Colonic mucosa (tissue), 4 donors: Measurements from ENCODE around the gene NAP1L4. TPM values are rescaled to one million over a fixed set of nuclear protein-coding genes. Genes with fewer than 3 reads are reported as not detected.

Source experiments
- DNase-seq: peaks from one replicate; pipeline ENCODE4 v3.0.0-alpha.2; 2020
- H3K27ac ChIP-seq: fragments of 200-600 bp; one replicate; pipeline ENCODE4 v1.8.0; 2021
- H3K27me3 ChIP-seq: fragments of 200-600 bp; one replicate; pipeline ENCODE4 v1.8.0; 2021
- H3K36me3 ChIP-seq: fragments of 200-600 bp; one replicate; pipeline ENCODE4 v1.8.0; 2021
- H3K4me1 ChIP-seq: fragments of 200-600 bp; one replicate; pipeline ENCODE4 v1.8.0; 2021; ENCODE audit warnings: mild to moderate bottlenecking
- H3K4me3 ChIP-seq: fragments of 200-600 bp; one replicate; pipeline ENCODE4 v1.8.0; 2021
- H3K9ac ChIP-seq, 2 donors: one replicate each; pipeline ENCODE4 v1.7.0; 2013; ENCODE audit warnings: control low read depth in 2 of 2, low read depth in 2 of 2, low read length in 2 of 2
- H3K9me3 ChIP-seq: fragments of 200-600 bp; one replicate; pipeline ENCODE4 v1.8.0; 2021
- CTCF ChIP-seq: fragments of 200-600 bp; IDR thresholded peaks from one replicate; pipeline ENCODE4 v1.8.0; 2022; ENCODE audit warnings: antibody characterized with exemption, mild to moderate bottlenecking
- intact Hi-C: fragments of 100-400 bp; cut with DNase I; formaldehyde crosslinking; loops from one replicate; pipeline ENCODE4 v1.14.1; 2022
- total RNA-seq, 2 donors: library from RNA; stranded (reverse); fragmentation: NEBNext Ultra II Directional in 1 of 2; extraction: Animal tissue kit (Norgen Biotek cat#: 25700) in 1 of 2; gene quantifications; one replicate each; pipeline ENCODE4 v1.2.1, GENCODE V29; 2021
- donor health status: healthy.
- donor health status: DM: no; HTN: no; CAD: no.
- donor health status: DM: no; HTN: no; CAD: no.

Gene NAP1L4
- total RNA-seq, 2 donors from 2014 or later, result 96.1 to 134 TPM

GRCh38 chr11:2923446-2924375 lies 68.4 kb downstream of the NAP1L4 start:
- no peaks in the 10 kb centered on the region for H3K9me3 ChIP-seq
- H3K4me3 ChIP-seq, result no peak overlapping the region
- intact Hi-C loops, result no loop called here
- H3K27ac ChIP-seq, result peak overlapping the region; percentile 60
- DNase-seq, result no peak
- peak overlapping the region in 1 of 2 donors; percentile 63 for H3K9ac ChIP-seq
- H3K4me1 ChIP-seq, result peaks cover 16% of the 10 kb centered on the region
- H3K36me3 ChIP-seq, result no peaks in the 10 kb centered on the region
- H3K27me3 ChIP-seq, result no peaks in the 10 kb centered on the region
- no peak for TF ChIP-seq CTCF

GRCh38 chr11:2922655-2923054 lies 69.5 kb downstream of the NAP1L4 start:
- no peak overlapping the region for H3K27ac ChIP-seq
- H3K36me3 ChIP-seq, result no peaks in the 10 kb centered on the region
- H3K9ac ChIP-seq, result no peak overlapping the region
- peaks cover 14% of the 10 kb centered on the region for H3K4me1 ChIP-seq
- intact Hi-C loops, result no loop called here
- H3K27me3 ChIP-seq, result no peaks in the 10 kb centered on the region
- no peaks in the 10 kb centered on the region for H3K9me3 ChIP-seq
- no peak for DNase-seq
- TF ChIP-seq CTCF, result no peak
- H3K4me3 ChIP-seq, result no peak overlapping the region

- no peak for TF ChIP-seq CTCF
- Histone ChIP-seq H3K27me3 (no peaks in the 10 kb centered on the region), H3K9me3 (no peaks in the 10 kb centered on the region), H3K4me3 (no peak overlapping the region), H3K4me1 (peaks cover 11% of the 10 kb centered on the region), H3K27ac (no peak overlapping the region), H3K9ac (no peak overlapping the region), H3K36me3 (no peaks in the 10 kb centered on the region)
- DNase-seq, result no peak
- intact Hi-C loops, result no loop called here
These were observed 70.2 kb downstream of the NAP1L4 start for GRCh38 chr11:2921742-2922493.

GRCh38 chr11:2921261-2921660 lies 70.9 kb downstream of the NAP1L4 start:
- no peak overlapping the region for H3K9ac ChIP-seq
- no peak overlapping the region for H3K27ac ChIP-seq
- intact Hi-C loops, result no loop called here
- H3K9me3 ChIP-seq, result no peaks in the 10 kb centered on the region
- no peaks in the 10 kb centered on the region for H3K27me3 ChIP-seq
- DNase-seq, result no peak
- H3K4me3 ChIP-seq, result no peak overlapping the region
- no peaks in the 10 kb centered on the region for H3K36me3 ChIP-seq
- TF ChIP-seq CTCF, result no peak
- peaks cover 11% of the 10 kb centered on the region for H3K4me1 ChIP-seq

GRCh38 chr11:2920343-2920742 lies 71.8 kb downstream of the NAP1L4 start:
- H3K9me3 ChIP-seq, result no peaks in the 10 kb centered on the region

More at GRCh38 chr11:2920343-2920742, 71.8 kb downstream of the NAP1L4 start:
- Histone ChIP-seq H3K4me3 (no peak overlapping the region), H3K4me1 (peaks cover 11% of the 10 kb centered on the region), H3K27me3 (no peaks in the 10 kb centered on the region), H3K9ac (no peak overlapping the region), H3K27ac (no peak overlapping the region), H3K36me3 (no peaks in the 10 kb centered on the region)
- intact Hi-C loops, result no loop called here
- no peak for DNase-seq
- no peak for TF ChIP-seq CTCF
